ENCODE data around the gene HELT.

- TF ChIP-seq CTCF (IDR thresholded peaks at IDR 0.05) (no peak), POLR2A (IDR thresholded peaks at IDR 0.05) (no peak)
These were observed 1.1 kb upstream of the HELT start for GRCh38 chr4:185016946-185017758.
